GM23338 (cell line): ENCODE results near the gene SH2D3C. TPM values are rescaled to one million over a fixed set of nuclear protein-coding genes. Genes with fewer than 3 reads are reported as not detected.

Experiments used
- ATAC-seq: fragments of 200-7000 bp; cut with Tn5 transposase; 3 replicates; pipeline ENCODE4 v1.9.1; 2020
- DNase-seq: peaks from one replicate; pipeline ENCODE4 v3.0.0-alpha.2; 2015; ENCODE audit warnings: low spot score
- H2AFZ ChIP-seq: fragments of 200-600 bp; sonication (generic); 2 replicates; pipeline ENCODE4 v1.8.0; 2016; ENCODE audit warnings: antibody characterized with exemption, mild to moderate bottlenecking, moderate library complexity
- H3F3A ChIP-seq: fragments of 200-600 bp; sonication (generic); replicated peaks from 2 replicates; pipeline ENCODE4 v1.8.0; 2017; ENCODE audit warnings: antibody characterized with exemption, mixed run types, low read depth
- H3K27ac ChIP-seq: fragments of 200-600 bp; sonication (generic); 2 replicates; pipeline ENCODE4 v1.6.1; 2016; ENCODE audit warnings: low read depth
- H3K27me3 ChIP-seq: fragments of 200-600 bp; sonication (generic); 2 replicates; pipeline ENCODE4 v1.8.0; 2016; ENCODE audit warnings: mild to moderate bottlenecking, mixed run types, moderate library complexity; ENCODE audit not compliant: insufficient read depth
- H3K36me3 ChIP-seq: fragments of 200-600 bp; sonication (generic); 2 replicates; pipeline ENCODE4 v1.8.0; 2016; ENCODE audit warnings: mild to moderate bottlenecking; ENCODE audit not compliant: insufficient read depth
- H3K4me1 ChIP-seq: fragments of 200-600 bp; sonication (generic); 2 replicates; pipeline ENCODE4 v1.8.0; 2016; ENCODE audit warnings: mild to moderate bottlenecking, moderate library complexity; ENCODE audit not compliant: insufficient read depth
- H3K4me2 ChIP-seq: fragments of 200-600 bp; sonication (generic); 2 replicates; pipeline ENCODE4 v1.7.1; 2017; ENCODE audit warnings: mixed run types
- H3K4me3 ChIP-seq: fragments of 200-600 bp; sonication (generic); 2 replicates; pipeline ENCODE4 v1.6.1; 2016; ENCODE audit warnings: mixed run types
- H3K79me2 ChIP-seq: fragments of 200-600 bp; sonication (generic); replicated peaks from 2 replicates; pipeline ENCODE4 v1.8.0; 2017; ENCODE audit warnings: mild to moderate bottlenecking; ENCODE audit not compliant: insufficient read depth
- H3K9me2 ChIP-seq: fragments of 200-600 bp; sonication (generic); 2 replicates; pipeline ENCODE4 v1.8.0; 2017; ENCODE audit not compliant: insufficient read depth
- H4K20me1 ChIP-seq: fragments of 200-600 bp; sonication (generic); replicated peaks from 2 replicates; pipeline ENCODE4 v1.8.0; 2017; ENCODE audit warnings: mild to moderate bottlenecking; ENCODE audit not compliant: insufficient read depth
- H3K27ac Mint-ChIP-seq: 2 replicates; pipeline ENCODE4 v1.8.0; 2020; ENCODE audit warnings: inconsistent platforms, mild to moderate bottlenecking, moderate library complexity, mixed read lengths
- H3K27me3 Mint-ChIP-seq: 3 replicates; pipeline ENCODE4 v1.8.0; 2022; ENCODE audit warnings: low read depth, mild to moderate bottlenecking, moderate library complexity, mixed read lengths, inconsistent platforms; ENCODE audit not compliant: insufficient read depth, poor library complexity
- H3K36me3 Mint-ChIP-seq: 3 replicates; pipeline ENCODE4 v1.8.0; 2021; ENCODE audit warnings: low read depth, mild to moderate bottlenecking, inconsistent platforms, moderate library complexity, mixed read lengths
- H3K4me1 Mint-ChIP-seq: 3 replicates; pipeline ENCODE4 v1.8.0; 2020; ENCODE audit warnings: mild to moderate bottlenecking, inconsistent platforms, mixed read lengths
- H3K4me3 Mint-ChIP-seq: 3 replicates; pipeline ENCODE4 v1.8.0; 2021; ENCODE audit warnings: moderate library complexity, mild to moderate bottlenecking, inconsistent platforms, mixed read lengths
- H3K9me3 Mint-ChIP-seq: 3 replicates; pipeline ENCODE4 v1.8.0; 2020; ENCODE audit warnings: moderate library complexity, mild to moderate bottlenecking, inconsistent platforms, mixed read lengths
- CREB1 ChIP-seq: fragments of 250-450 bp; sonication (Bioruptor Pico); IDR thresholded peaks from 2 replicates; pipeline ENCODE4 v1.5.0; 2020; ENCODE audit warnings: low read depth, mild to moderate bottlenecking, moderate library complexity
- CTCF ChIP-seq, 2 experiments: fragments of 200-600 bp in 1 of 2; sonication (generic) in 1 of 2; conservative IDR thresholded peaks; 2 replicates each; pipeline versions ENCODE4 v1.5.1 to v1.6.1; 2016 to 2017; ENCODE audit warnings: antibody characterized with exemption in 2 of 2, low read depth in 2 of 2, mild to moderate bottlenecking in 2 of 2, moderate library complexity in 1 of 2
- EZH2 ChIP-seq: fragments of 200-600 bp; sonication (generic); IDR thresholded peaks from one replicate; pipeline ENCODE4 v1.8.0; 2017; ENCODE audit warnings: antibody characterized with exemption, mild to moderate bottlenecking, low read depth; ENCODE audit not compliant: unreplicated experiment
- EZH2phosphoT487 ChIP-seq: fragments of 200-600 bp; sonication (generic); IDR thresholded peaks from one replicate; pipeline ENCODE4 v1.8.1; 2018; ENCODE audit warnings: antibody characterized with exemption; ENCODE audit not compliant: unreplicated experiment
- JUNB ChIP-seq: IDR thresholded peaks from one replicate; pipeline ENCODE4 v1.6.1; 2016; ENCODE audit warnings: antibody characterized with exemption; ENCODE audit not compliant: unreplicated experiment
- NANOG ChIP-seq: IDR thresholded peaks from 2 replicates; pipeline ENCODE4 v1.6.1; 2016; ENCODE audit warnings: antibody characterized with exemption, borderline replicate concordance
- POLR2AphosphoS5 ChIP-seq: IDR thresholded peaks from 2 replicates; pipeline ENCODE4 v1.6.1; 2016; ENCODE audit warnings: antibody characterized with exemption, low read depth
- REST ChIP-seq: IDR thresholded peaks from one replicate; pipeline ENCODE4 v1.6.1; 2018; ENCODE audit warnings: antibody characterized with exemption; ENCODE audit not compliant: unreplicated experiment
- STAT1 ChIP-seq: IDR thresholded peaks from one replicate; pipeline ENCODE4 v1.6.1; 2016; ENCODE audit warnings: antibody characterized with exemption; ENCODE audit not compliant: unreplicated experiment
- ZNF114 ChIP-seq: fragments of 250-450 bp; sonication (Bioruptor Pico); IDR thresholded peaks from 2 replicates; pipeline ENCODE4 v1.5.0; 2020; ENCODE audit warnings: mild to moderate bottlenecking, moderate library complexity
- ZNF331 ChIP-seq: fragments of 250-450 bp; sonication (Bioruptor Pico); IDR thresholded peaks from 2 replicates; pipeline ENCODE4 v1.5.0; 2020; ENCODE audit warnings: low read depth, mild to moderate bottlenecking, moderate library complexity
- ZNF462 ChIP-seq: fragments of 250-450 bp; sonication (Bioruptor Pico); IDR thresholded peaks from 2 replicates; pipeline ENCODE4 v1.5.0; 2020; ENCODE audit warnings: mild to moderate bottlenecking, moderate library complexity
- polyA plus RNA-seq: library from polyadenylated mRNA; unstranded; fragments of >200 nt; fragmentation: Nextera tagmentation; extraction: Ambion mirVana; gene quantifications from 2 replicates; pipeline ENCODE4 v1.2.1, GENCODE V29; 2016
- total RNA-seq: library from RNA; depleted of rRNA; stranded (reverse); fragments of >200 nt; shearing (Covaris generic); gene quantifications from 2 replicates; pipeline ENCODE4 v1.2.3, GENCODE V29; 2014
- TF ChIP-seq, protein P1 (sequence below): IDR thresholded peaks from 2 replicates; pipeline ENCODE4 v1.6.1; 2016; ENCODE audit warnings: antibody characterized with exemption

SH2D3C gene
- total and polyA plus RNA-seq, 2 experiments from 2014 or later = 4.2 to 4.5 TPM

DNA sequence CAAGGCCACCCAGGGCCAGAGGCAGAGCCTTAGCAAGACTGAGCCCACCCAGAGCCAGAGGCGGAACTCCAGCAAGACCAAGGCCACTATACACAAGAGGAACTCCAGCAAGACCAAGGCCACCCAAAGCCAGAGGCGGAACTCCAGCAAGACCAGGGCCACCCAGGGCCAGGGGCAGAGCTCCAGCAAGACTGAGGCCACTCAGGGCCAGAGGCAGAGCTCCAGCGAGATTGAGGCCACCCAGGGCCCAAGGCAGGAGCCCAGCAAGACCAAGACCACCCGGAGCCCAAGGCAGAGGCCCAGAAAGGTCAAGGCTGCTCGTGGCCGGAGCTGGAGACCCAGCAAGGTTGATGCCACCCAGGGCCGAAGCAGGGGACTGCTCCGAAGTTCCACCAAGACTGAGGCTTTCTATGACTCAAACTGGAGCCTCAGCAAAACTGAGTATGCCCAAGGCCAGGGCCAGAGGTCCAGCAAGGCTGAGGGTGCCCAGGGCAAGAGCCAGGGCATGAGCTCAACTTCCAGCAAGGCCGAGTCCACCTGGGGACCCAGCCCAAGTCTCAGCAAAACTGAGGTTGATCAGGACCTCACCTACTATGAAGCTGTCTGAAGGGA, 47.6 kb downstream of the SH2D3C start:
- H3K36me3 ChIP-seq = no peaks in the 10 kb centered on the region

More for the DNA sequence above, 47.6 kb downstream of the SH2D3C start:
- Histone ChIP-seq H3K9me2 (no peaks in the 10 kb centered on the region), H3K4me1 (peaks cover 9% of the 10 kb centered on the region; the same call in 1 of the 2 replicates), H2AFZ (no peak overlapping the region), H4K20me1 (no peaks in the 10 kb centered on the region), H3F3A (no peaks in the 10 kb centered on the region), H3K4me2 (no peak overlapping the region), H3K79me2 (no peaks in the 10 kb centered on the region), H3K27ac (no peak overlapping the region), H3K27me3 (no peaks in the 10 kb centered on the region), H3K4me3 (no peak overlapping the region)
- Mint-ChIP-seq H3K4me1 (peaks cover 11% of the 10 kb centered on the region), H3K36me3 (no peaks in the 10 kb centered on the region), H3K27me3 (peaks cover 10% of the 10 kb centered on the region), H3K27ac (0 out of 2 replicates have a peak overlapping the region, but pooled peaks have one; percentile 78), H3K4me3 (no peak overlapping the region), H3K9me3 (no peaks in the 10 kb centered on the region; the same call in 2 of the 3 replicates)
- TF ChIP-seq NANOG = no peak
- TF ChIP-seq JUNB = no peak
- TF ChIP-seq CREB1 = no peak
- TF ChIP-seq EZH2 = no peak
- no peak for TF ChIP-seq STAT1
- TF ChIP-seq REST = no peak
- no peak for TF ChIP-seq POLR2AphosphoS5
- TF ChIP-seq, protein P1, sequence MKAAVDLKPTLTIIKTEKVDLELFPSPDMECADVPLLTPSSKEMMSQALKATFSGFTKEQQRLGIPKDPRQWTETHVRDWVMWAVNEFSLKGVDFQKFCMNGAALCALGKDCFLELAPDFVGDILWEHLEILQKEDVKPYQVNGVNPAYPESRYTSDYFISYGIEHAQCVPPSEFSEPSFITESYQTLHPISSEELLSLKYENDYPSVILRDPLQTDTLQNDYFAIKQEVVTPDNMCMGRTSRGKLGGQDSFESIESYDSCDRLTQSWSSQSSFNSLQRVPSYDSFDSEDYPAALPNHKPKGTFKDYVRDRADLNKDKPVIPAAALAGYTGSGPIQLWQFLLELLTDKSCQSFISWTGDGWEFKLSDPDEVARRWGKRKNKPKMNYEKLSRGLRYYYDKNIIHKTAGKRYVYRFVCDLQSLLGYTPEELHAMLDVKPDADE = no peak
- no peak for TF ChIP-seq CTCF (conservative IDR thresholded peaks at IDR 0.05; ENCODE audit: low read depth in 2 of 2)
- TF ChIP-seq ZNF114 (CRISPR knock-in tag) = no peak
- no peak for TF ChIP-seq EZH2phosphoT487
- TF ChIP-seq ZNF462 (CRISPR knock-in tag) = no peak
- TF ChIP-seq ZNF331 (CRISPR knock-in tag) = no peak
- no peak for ATAC-seq
- no peak for DNase-seq
